Epidermal melanocyte (primary cell): Measurements from ENCODE around the gene PWWP2B.
"Not testable (repeated sequence)": the region's sequence is repeated elsewhere in the genome, so short reads cannot be mapped to it uniquely, and the experiment has no call there.

Experiments
- DNase-seq: peaks from one replicate; pipeline ENCODE4 v3.0.0; 2011; ENCODE audit warnings: low spot score; ENCODE audit not compliant: insufficient read length

PWWP2B gene

DNA sequence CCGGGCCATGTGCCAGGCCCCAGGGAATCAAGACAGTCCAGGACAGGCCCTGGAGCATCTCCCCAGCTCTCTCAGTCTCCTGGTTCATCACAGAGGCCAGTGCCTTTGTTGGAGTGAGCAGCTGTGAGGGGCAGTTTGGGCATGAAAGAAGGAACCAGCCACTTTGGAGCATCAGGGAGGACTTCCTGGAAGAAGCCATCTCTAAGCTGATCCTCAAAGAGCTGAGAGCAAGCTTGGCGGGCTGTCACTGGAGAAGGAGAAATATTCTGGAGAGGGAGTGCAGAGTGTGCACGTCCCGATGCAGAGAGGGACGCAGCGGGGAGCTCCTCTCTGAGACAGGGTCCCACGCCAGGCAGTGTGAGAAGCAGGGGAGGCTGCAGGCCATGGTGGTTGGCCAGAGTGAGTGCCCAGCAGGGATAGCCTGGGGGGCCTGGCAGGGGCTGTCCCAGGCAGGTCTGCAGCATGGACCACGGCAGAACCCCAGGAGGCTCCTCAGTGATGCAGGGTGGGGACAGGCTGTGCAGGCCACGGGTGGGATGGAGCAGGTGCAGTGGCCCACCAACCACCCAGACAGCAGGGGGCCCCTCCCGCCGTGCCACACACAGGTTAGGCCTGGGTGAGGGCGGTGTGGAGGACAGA lies 34.7 kb downstream of the PWWP2B start:
- DNase-seq: no peak

GRCh38 chr10:132432176-132432540 lies 35.2 kb downstream of the PWWP2B start:
- DNase-seq: no peak

- no peak for DNase-seq
Observed at GRCh38 chr10:132433671-132434340, 36.8 kb downstream of the PWWP2B start.

GRCh38 chr10:132434405-132435005 lies 37.5 kb downstream of the PWWP2B start:
- no peak for DNase-seq

DNA sequence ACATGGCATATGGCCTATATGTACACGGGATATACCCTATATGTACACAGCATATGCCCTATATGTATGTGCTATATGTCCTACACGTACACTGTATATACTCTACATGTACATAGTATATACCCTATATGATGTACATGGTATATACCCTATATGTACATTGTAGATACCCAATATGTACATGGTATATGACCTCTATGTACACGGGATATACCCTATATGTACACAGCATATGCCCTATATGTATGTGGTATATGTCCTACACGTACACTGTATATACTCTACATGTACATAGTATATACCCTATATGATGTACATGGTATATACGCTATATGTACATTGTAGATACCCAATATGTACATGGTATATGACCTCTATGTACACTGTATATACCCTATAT lies 38.3 kb downstream of the PWWP2B start:
- DNase-seq: not testable (repeated sequence)

GRCh38 chr10:132436096-132436495 lies 39.1 kb downstream of the PWWP2B start:
- not testable (repeated sequence) for DNase-seq

GRCh38 chr10:132436861-132437410 lies 39.9 kb downstream of the PWWP2B start:
- no peak for DNase-seq

- DNase-seq: no peak
Observed at GRCh38 chr10:132437541-132437950, 40.5 kb downstream of the PWWP2B start.

- no peak for DNase-seq
Observed at GRCh38 chr10:132438091-132439024, 41.4 kb downstream of the PWWP2B start.

GRCh38 chr10:132439025-132439388 lies 42.0 kb downstream of the PWWP2B start:
- no peak for DNase-seq

DNA sequence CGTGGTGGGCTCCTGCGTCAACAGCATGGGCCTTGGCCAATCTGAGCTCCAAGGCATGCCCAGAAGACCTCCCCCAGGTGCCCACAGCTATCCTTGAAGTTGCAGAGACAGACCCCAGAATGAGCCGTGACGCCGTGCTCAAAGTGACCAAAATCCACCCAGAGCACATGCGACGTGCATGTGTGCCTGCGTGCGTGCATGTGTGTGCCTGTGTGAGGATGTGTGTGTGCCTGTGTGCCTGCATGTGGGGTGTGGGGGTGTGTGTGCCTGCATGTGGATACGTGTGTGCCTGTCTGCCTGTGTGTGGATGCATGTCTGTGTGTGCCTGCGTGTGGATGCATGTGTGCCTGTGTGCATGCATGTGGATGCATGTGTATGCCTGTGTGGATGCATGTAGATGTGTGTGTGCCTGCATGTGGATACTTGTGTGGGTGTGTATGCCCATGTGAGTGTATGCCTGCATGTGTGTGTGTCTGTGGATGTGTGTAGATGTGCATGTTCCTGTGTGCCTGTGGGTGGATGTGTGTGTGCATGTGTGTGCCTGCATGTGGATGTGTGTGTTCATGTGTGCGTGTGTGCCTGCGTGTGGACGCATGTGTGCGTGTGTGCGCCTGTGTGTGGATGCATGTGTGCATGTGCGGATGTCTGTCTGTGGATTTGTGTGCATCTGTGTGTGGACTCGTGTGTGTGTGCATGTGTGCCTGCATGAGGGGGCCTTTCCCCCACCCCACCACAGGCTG lies 42.6 kb downstream of the PWWP2B start:
- DNase-seq: no peak

GRCh38 chr10:132440791-132441565 lies 44.0 kb downstream of the PWWP2B start:
- DNase-seq: no peak

DNA sequence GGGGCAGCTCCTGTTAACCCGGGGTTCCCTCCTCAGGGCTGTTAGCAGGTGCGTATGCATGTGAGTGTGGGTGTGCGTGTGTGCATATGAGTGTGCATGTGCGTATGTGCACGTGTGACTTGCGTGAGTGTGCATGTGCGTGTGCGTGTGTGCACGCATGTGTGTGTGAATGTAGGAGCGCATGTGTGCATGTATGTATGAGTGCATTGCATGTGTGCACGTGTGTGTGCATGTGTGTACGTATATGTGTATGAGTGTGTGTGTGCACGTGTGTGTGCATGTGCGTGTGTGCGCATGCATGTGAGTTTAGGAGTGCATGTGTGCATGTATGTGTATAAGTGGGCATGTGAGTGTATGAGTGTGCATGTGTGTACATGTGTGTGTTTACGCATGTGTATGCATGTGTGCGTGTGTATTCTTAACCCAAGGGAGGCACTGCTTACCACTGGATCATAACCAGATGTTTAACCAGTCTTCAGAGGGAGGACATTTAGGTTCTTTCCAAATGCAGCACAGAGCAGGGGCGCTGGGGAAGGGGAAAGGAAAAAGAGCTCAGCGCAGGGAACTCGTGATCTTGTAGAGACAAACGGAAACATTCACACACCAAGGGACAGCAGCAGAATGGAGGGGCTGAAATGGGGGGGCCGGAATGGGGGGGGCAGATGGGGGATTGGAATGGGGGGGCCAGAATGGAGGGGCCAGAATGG lies 45.0 kb downstream of the PWWP2B start:
- DNase-seq: no peak

DNA sequence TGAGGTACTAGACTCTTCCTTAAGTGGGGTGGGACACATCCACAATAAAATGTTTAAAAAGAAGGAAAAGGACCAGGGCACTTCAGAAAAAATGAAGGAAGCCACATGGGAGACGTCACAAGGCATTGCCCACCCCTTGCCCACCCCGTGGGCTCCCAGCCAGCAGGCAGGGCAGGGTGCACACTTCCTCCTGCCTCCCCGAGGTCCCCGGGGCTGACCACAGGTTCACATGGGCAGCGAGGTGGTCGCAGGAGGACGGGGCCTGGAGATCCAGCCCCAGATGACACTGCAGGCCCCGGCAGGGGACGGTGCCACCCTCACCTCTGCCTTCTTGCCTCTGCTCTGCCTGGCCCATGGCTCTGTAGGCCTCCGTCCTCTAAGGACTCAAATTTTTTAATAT lies 45.6 kb downstream of the PWWP2B start:
- no peak for DNase-seq

DNA sequence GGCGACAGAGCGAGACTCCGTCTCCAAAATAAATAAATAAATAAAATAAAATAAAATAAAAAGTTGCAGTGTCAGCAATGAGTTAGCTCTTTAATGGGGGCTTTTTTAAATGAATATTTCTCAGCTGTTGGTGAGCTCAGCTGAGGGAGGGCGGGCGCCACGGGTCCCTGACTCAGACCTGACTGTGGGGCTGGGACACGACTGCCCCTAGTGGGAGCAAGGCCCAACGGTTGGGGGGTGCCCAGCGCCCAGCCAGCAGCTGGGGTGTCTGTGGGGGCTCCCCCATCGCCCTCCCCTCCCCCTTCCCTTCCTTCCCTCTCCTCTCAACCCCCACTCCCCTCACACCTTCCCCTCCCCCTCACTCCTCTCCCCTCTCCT lies 46.6 kb downstream of the PWWP2B start:
- no peak for DNase-seq

DNA sequence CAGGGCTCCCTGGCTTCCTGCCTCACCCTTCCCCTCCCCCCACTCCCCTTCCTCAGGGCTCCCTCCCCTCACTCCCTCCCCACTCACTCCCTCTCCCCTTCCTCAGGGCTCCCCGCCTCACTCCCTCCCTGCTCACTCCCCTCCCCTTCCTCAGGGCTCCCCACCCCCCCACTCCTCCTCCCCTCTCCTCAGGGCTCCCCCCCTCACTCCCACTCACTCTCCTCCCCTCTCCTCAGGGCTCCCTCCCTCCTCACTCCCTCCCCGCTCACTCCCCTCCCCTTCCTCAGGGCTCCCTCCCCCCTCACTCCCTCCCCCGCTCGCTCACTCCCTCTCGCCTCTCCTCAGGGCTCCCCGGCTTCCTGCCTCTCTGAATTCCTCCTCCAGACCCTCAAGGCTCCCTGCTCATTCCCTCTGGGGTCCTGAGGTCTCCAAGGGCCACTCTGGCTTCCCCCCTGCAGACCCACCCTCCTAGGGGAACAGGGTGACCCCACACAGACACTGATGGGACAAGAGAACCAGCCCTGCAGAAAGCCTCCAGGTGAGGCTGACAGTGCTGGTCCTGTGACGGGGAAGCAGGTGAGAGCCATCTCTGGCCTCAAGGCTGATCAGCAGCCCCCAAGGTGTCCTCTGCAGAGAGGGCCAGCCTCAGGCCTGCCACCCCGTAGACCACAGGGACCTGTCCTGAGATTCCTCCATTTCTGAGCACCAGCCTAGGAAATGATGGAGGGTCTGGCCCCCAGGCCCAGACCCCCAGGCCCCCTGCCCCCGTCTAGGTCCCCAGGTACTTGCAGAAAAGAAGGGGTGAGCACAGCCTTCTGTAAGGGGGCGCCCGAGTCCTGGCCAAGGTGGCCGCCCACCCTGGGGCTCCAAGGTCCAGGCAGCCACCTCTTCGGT lies 47.2 kb downstream of the PWWP2B start:
- no peak for DNase-seq

GRCh38 chr10:132444877-132445351 lies 47.9 kb downstream of the PWWP2B start:
- DNase-seq: no peak

GRCh38 chr10:132445516-132446194 lies 48.7 kb downstream of the PWWP2B start:
- DNase-seq: no peak
